ENCODE data around the gene HNRNPA3. TPM values are rescaled to one million over a fixed set of nuclear protein-coding genes. Genes with fewer than 3 reads are reported as not detected.
A peak's percentile ranks its signal among the peaks of the same experiment; 100 is the strongest.

HNRNPA3 gene
- total and polyA plus RNA-seq, 2 of the 13 experiments (the other 11 are each of a cell fraction or from before 2014, with no cell fraction given), result 73.3 to 97.7 TPM

DNA sequence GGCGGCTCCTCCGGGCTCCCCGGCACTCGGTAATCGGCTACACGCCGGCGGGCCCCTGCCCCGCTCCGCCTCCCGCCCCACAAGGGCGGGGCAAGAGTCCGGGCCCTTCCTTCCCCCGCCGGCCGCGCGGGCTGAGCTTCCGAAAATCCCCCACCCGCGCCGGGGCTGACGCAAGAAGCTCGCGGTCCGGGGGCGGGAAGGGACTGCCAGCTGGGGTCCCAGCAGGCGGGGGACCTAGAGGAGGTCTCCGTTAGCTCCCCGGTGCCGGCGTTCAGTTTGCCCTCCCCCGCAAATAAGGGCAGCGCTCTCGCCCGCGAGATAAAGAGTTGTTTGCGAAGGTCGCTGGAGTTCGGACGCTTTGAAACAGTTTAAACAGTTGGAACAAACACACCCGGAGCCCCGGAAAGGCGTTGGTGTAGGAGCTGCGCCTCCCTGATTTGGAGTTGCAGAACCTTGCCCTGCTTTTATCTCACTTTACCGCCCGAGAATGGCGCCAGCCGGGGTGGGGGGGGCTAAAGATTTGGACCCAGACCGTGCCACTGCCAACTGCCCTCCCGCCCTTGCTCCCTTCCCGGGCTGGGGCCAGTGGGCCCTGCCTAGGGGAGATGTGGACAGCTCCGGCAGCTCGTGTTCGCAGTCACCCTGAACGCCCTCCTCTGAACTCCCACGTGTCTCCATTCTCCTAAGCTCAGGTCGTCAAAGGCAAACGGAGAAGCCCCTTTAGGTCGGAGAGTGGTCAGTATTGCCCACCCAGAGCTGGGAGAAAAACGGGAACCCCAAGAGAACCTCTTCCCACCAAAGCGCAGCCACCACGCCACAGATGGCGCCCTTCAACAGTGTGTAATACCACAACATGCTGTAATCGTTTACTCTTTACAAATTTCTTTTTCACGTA, 52.3 kb downstream of the HNRNPA3 start, which contains the start of gene NFE2L2 (continued):
- TF ChIP-seq ZNF12 (CRISPR knock-in tag; IDR thresholded peaks at IDR 0.05) (no peak), ZNF121 (CRISPR knock-in tag; IDR thresholded peaks at IDR 0.05) (peak; percentile 69), ZNF570 (CRISPR knock-in tag; IDR thresholded peaks at IDR 0.05; ENCODE audit: borderline replicate concordance) (no peak), ZNF317 (CRISPR knock-in tag; IDR thresholded peaks at IDR 0.05) (peak; percentile 82; the same call in 1 of the 2 replicates), ZNF256 (CRISPR knock-in tag; conservative IDR thresholded peaks at IDR 0.05) (no peak), SP1 (IDR thresholded peaks at IDR 0.05) (no peak), SP1 (CRISPR knock-in tag; IDR thresholded peaks at IDR 0.05) (peak; percentile 50; the same call in 1 of the 2 replicates), ZNF224 (CRISPR knock-in tag; IDR thresholded peaks at IDR 0.05) (peak; percentile 97), ZMYM3 (CRISPR knock-in tag; IDR thresholded peaks at IDR 0.05) (peak; percentile 92), KDM5A (IDR thresholded peaks at IDR 0.05; ENCODE audit: borderline replicate concordance, low read length) (no peak), NFYC (CRISPR knock-in tag; IDR thresholded peaks at IDR 0.05) (no peak), ARNT (IDR thresholded peaks at IDR 0.05) (no peak), CEBPG (CRISPR knock-in tag; IDR thresholded peaks at IDR 0.05) (peak; percentile 97), ZNF7 (CRISPR knock-in tag; IDR thresholded peaks at IDR 0.05) (no peak)
- TF ChIP-seq, protein P1, sequence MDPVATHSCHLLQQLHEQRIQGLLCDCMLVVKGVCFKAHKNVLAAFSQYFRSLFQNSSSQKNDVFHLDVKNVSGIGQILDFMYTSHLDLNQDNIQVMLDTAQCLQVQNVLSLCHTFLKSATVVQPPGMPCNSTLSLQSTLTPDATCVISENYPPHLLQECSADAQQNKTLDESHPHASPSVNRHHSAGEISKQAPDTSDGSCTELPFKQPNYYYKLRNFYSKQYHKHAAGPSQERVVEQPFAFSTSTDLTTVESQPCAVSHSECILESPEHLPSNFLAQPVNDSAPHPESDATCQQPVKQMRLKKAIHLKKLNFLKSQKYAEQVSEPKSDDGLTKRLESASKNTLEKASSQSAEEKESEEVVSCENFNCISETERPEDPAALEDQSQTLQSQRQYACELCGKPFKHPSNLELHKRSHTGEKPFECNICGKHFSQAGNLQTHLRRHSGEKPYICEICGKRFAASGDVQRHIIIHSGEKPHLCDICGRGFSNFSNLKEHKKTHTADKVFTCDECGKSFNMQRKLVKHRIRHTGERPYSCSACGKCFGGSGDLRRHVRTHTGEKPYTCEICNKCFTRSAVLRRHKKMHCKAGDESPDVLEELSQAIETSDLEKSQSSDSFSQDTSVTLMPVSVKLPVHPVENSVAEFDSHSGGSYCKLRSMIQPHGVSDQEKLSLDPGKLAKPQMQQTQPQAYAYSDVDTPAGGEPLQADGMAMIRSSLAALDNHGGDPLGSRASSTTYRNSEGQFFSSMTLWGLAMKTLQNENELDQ (CRISPR knock-in tag; IDR thresholded peaks at IDR 0.05; ENCODE audit: borderline replicate concordance), result no peak; the same call in 1 of the 2 replicates
- TF ChIP-seq, protein P2, sequence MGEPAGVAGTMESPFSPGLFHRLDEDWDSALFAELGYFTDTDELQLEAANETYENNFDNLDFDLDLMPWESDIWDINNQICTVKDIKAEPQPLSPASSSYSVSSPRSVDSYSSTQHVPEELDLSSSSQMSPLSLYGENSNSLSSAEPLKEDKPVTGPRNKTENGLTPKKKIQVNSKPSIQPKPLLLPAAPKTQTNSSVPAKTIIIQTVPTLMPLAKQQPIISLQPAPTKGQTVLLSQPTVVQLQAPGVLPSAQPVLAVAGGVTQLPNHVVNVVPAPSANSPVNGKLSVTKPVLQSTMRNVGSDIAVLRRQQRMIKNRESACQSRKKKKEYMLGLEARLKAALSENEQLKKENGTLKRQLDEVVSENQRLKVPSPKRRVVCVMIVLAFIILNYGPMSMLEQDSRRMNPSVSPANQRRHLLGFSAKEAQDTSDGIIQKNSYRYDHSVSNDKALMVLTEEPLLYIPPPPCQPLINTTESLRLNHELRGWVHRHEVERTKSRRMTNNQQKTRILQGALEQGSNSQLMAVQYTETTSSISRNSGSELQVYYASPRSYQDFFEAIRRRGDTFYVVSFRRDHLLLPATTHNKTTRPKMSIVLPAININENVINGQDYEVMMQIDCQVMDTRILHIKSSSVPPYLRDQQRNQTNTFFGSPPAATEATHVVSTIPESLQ (CRISPR knock-in tag; conservative IDR thresholded peaks at IDR 0.05), result no peak; the same call in none of the 2 replicates
- TF ChIP-seq, protein P3, sequence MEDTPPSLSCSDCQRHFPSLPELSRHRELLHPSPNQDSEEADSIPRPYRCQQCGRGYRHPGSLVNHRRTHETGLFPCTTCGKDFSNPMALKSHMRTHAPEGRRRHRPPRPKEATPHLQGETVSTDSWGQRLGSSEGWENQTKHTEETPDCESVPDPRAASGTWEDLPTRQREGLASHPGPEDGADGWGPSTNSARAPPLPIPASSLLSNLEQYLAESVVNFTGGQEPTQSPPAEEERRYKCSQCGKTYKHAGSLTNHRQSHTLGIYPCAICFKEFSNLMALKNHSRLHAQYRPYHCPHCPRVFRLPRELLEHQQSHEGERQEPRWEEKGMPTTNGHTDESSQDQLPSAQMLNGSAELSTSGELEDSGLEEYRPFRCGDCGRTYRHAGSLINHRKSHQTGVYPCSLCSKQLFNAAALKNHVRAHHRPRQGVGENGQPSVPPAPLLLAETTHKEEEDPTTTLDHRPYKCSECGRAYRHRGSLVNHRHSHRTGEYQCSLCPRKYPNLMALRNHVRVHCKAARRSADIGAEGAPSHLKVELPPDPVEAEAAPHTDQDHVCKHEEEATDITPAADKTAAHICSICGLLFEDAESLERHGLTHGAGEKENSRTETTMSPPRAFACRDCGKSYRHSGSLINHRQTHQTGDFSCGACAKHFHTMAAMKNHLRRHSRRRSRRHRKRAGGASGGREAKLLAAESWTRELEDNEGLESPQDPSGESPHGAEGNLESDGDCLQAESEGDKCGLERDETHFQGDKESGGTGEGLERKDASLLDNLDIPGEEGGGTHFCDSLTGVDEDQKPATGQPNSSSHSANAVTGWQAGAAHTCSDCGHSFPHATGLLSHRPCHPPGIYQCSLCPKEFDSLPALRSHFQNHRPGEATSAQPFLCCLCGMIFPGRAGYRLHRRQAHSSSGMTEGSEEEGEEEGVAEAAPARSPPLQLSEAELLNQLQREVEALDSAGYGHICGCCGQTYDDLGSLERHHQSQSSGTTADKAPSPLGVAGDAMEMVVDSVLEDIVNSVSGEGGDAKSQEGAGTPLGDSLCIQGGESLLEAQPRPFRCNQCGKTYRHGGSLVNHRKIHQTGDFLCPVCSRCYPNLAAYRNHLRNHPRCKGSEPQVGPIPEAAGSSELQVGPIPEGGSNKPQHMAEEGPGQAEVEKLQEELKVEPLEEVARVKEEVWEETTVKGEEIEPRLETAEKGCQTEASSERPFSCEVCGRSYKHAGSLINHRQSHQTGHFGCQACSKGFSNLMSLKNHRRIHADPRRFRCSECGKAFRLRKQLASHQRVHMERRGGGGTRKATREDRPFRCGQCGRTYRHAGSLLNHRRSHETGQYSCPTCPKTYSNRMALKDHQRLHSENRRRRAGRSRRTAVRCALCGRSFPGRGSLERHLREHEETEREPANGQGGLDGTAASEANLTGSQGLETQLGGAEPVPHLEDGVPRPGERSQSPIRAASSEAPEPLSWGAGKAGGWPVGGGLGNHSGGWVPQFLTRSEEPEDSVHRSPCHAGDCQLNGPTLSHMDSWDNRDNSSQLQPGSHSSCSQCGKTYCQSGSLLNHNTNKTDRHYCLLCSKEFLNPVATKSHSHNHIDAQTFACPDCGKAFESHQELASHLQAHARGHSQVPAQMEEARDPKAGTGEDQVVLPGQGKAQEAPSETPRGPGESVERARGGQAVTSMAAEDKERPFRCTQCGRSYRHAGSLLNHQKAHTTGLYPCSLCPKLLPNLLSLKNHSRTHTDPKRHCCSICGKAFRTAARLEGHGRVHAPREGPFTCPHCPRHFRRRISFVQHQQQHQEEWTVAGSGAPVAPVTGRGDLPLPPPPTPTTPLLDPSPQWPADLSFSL (CRISPR knock-in tag; IDR thresholded peaks at IDR 0.05), result peak; percentile 75; the same call in 1 of the 2 replicates
- TF ChIP-seq, protein P4, sequence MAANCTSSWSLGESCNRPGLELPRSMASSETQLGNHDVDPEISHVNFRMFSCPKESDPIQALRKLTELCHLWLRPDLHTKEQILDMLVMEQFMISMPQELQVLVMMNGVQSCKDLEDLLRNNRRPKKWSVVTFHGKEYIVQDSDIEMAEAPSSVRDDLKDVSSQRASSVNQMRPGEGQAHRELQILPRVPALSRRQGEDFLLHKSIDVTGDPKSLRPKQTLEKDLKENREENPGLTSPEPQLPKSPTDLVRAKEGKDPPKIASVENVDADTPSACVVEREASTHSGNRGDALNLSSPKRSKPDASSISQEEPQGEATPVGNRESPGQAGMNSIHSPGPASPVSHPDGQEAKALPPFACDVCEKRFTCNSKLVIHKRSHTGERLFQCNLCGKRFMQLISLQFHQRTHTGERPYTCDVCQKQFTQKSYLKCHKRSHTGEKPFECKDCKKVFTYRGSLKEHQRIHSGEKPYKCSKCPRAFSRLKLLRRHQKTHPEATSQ (CRISPR knock-in tag; IDR thresholded peaks at IDR 0.05; ENCODE audit: borderline replicate concordance), result peak; percentile 60; the same call in 1 of the 2 replicates

Data from HepG2 (cell line).